GM18873 (cell line): Measurements from ENCODE around the gene PLEKHJ1.
A peak's percentile ranks its signal among the peaks of the same experiment; 100 is the strongest.

Source experiments
- ATAC-seq: cut with Tn5 transposase; IDR thresholded peaks from one replicate; pipeline ENCODE4 v1.9.1; 2021; ENCODE audit warnings: mild to moderate bottlenecking, moderate library complexity, moderate number of reproducible peaks; ENCODE audit not compliant: unreplicated experiment, low FRiP score

Gene PLEKHJ1

GRCh38 chr19:2270423-2271233 is 34.5 kb upstream of the PLEKHJ1 start:
- no peak for ATAC-seq

- no peak for ATAC-seq
These were observed 34.0 kb upstream of the PLEKHJ1 start for GRCh38 chr19:2270157-2270422.

GRCh38 chr19:2269244-2270156 is 33.4 kb upstream of the PLEKHJ1 start:
- peak; percentile 59 for ATAC-seq

GRCh38 chr19:2268861-2269243 is 32.7 kb upstream of the PLEKHJ1 start:
- ATAC-seq, result no peak

- no peak for ATAC-seq
These were observed 32.3 kb upstream of the PLEKHJ1 start for GRCh38 chr19:2268480-2268830.

GRCh38 chr19:2266183-2266993 is 30.3 kb upstream of the PLEKHJ1 start:
- no peak for ATAC-seq

- no peak for ATAC-seq
These were observed 25.5 kb upstream of the PLEKHJ1 start for GRCh38 chr19:2261438-2262172.

- no peak for ATAC-seq
These were observed 24.2 kb upstream of the PLEKHJ1 start for GRCh38 chr19:2260341-2260805.

- ATAC-seq, result no peak
These were observed 23.2 kb upstream of the PLEKHJ1 start for GRCh38 chr19:2259336-2259735.

- ATAC-seq, result no peak
These were observed 20.0 kb upstream of the PLEKHJ1 start, which contains the start of gene JSRP1 for GRCh38 chr19:2255982-2256685. TSS of gene JSRP1 (minus strand) at chr19:2256417. CDS start at chr19:2255314, 1,103 bp downstream.

GRCh38 chr19:2255112-2255845 is 19.1 kb upstream of the PLEKHJ1 start:
- ATAC-seq, result no peak

- no peak for ATAC-seq
These were observed 18.1 kb upstream of the PLEKHJ1 start for GRCh38 chr19:2254064-2254872.

- no peak for ATAC-seq
These were observed 17.3 kb upstream of the PLEKHJ1 start for GRCh38 chr19:2253106-2254063.

- ATAC-seq, result no peak
These were observed 16.6 kb upstream of the PLEKHJ1 start for GRCh38 chr19:2252797-2253105.

GRCh38 chr19:2252055-2252796 is 16.1 kb upstream of the PLEKHJ1 start:
- no peak for ATAC-seq
